Upper lobe of right lung (tissue), 1 donor: ENCODE data around the gene GPNMB. TPM values are rescaled to one million over a fixed set of nuclear protein-coding genes. Genes with fewer than 3 reads are reported as not detected.

Experiments used
- ATAC-seq: fragments of 200-7000 bp; cut with Tn5 transposase; one replicate; pipeline ENCODE4 v1.9.1; 2020; ENCODE audit warnings: mild to moderate bottlenecking, moderate library complexity
- DNase-seq: peaks from one replicate; pipeline ENCODE4 v3.0.0-alpha.2; 2020
- H3K27ac ChIP-seq: fragments of 200-600 bp; one replicate; pipeline ENCODE4 v1.8.0; 2022
- H3K27me3 ChIP-seq: fragments of 200-600 bp; one replicate; pipeline ENCODE4 v1.8.0; 2022; ENCODE audit warnings: mild to moderate bottlenecking
- H3K36me3 ChIP-seq: fragments of 200-600 bp; one replicate; pipeline ENCODE4 v1.8.0; 2022
- H3K4me1 ChIP-seq: fragments of 200-600 bp; one replicate; pipeline ENCODE4 v1.8.0; 2022
- H3K4me3 ChIP-seq: fragments of 200-600 bp; one replicate; pipeline ENCODE4 v1.8.0; 2022; ENCODE audit warnings: mild to moderate bottlenecking
- H3K9me3 ChIP-seq: fragments of 200-600 bp; one replicate; pipeline ENCODE4 v1.8.0; 2022
- CTCF ChIP-seq: fragments of 200-600 bp; IDR thresholded peaks from one replicate; pipeline ENCODE4 v1.8.0; 2022; ENCODE audit warnings: antibody characterized with exemption
- intact Hi-C: fragments of 100-400 bp; cut with DNase I; formaldehyde crosslinking; loops from one replicate; pipeline ENCODE4 v1.11.0; 2022
- total RNA-seq: library from RNA; stranded (reverse); fragmentation: NEBNext Ultra II Directional; extraction: Animal tissue kit (Norgen Biotek cat#: 25700); gene quantifications from one replicate; pipeline ENCODE4 v1.2.1, GENCODE V29; 2021
- donor health status: DM: no; HTN: yes; CAD: no; lungs with severe emphysema.

GPNMB gene
- total RNA-seq, 1 donor from 2014 or later, result 322 TPM

DNA sequence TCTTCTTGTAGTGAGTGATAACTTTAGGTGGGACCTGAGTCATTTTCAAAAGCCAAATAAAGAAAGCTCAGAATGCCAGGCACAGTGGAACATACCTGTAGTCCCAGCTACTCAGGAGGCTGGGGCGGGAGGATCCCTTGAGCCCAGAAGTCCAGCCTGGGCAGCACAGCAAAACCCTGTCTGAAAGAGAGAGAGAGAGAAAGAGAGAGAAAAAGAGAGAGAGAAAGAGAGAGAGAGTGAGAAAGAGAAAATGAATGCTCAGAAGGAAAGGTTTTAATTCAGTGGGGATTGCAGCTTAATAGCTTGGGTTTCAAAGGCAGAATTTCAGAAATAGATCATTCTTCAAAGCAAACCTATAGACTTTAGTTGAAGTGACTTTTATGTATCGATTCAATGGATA, 25.7 kb downstream of the GPNMB start:
- Histone ChIP-seq H3K4me3 (no peak overlapping the region), H3K27me3 (peaks cover 5% of the 10 kb centered on the region), H3K9me3 (no peaks in the 10 kb centered on the region), H3K4me1 (peaks cover 4% of the 10 kb centered on the region), H3K27ac (no peak overlapping the region), H3K36me3 (peaks cover 7% of the 10 kb centered on the region)
- no peak for TF ChIP-seq CTCF
- intact Hi-C loops, result no loop called here
- ATAC-seq (no peak), DNase-seq (no peak)

GRCh38 chr7:23273141-23273599, 26.6 kb downstream of the GPNMB start:
- Histone ChIP-seq H3K27me3 (peaks cover 5% of the 10 kb centered on the region), H3K4me1 (peaks cover 4% of the 10 kb centered on the region)
- ATAC-seq, result peak; percentile 99

GRCh38 chr7:23275912-23276311, 29.3 kb downstream of the GPNMB start:
- Histone ChIP-seq H3K27ac (no peak overlapping the region), H3K4me3 (no peak overlapping the region), H3K36me3 (no peaks in the 10 kb centered on the region), H3K27me3 (no peaks in the 10 kb centered on the region), H3K4me1 (peaks cover 4% of the 10 kb centered on the region), H3K9me3 (no peaks in the 10 kb centered on the region)
- no peak for DNase-seq
- TF ChIP-seq CTCF, result no peak
- no peak for ATAC-seq
- intact Hi-C loops, result no loop called here

More at GRCh38 chr7:23273141-23273599, 26.6 kb downstream of the GPNMB start:
- Histone ChIP-seq H3K9me3 (no peaks in the 10 kb centered on the region), H3K27ac (no peak overlapping the region), H3K36me3 (peaks cover 7% of the 10 kb centered on the region), H3K4me3 (peak overlapping the region; percentile 14)
- peak; percentile 95 for DNase-seq
- intact Hi-C loops, result no loop called here
- peak; percentile 78 for TF ChIP-seq CTCF

DNA sequence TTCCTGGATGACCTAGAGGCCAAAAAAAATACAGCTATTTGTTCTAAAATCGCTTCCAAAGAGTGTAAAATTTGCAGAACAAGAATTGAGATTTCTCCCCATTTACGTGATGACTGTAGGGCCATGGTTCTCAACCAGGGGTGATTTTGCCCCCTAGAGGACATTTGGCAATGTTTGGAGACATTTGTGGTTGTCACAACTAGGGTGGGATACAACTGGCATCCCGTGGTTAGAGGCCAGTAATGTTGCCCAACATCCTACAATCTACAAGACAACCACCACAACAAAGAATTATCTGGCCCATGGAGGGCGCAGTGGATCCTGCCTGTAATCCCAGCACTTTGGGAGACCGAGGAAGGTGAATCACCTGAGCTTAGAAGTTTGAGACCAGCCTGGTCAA, 29.8 kb downstream of the GPNMB start:
- no peak overlapping the region for H3K4me3 ChIP-seq
- ATAC-seq (no peak), DNase-seq (no peak)
- no peak overlapping the region for H3K27ac ChIP-seq
- no peaks in the 10 kb centered on the region for H3K36me3 ChIP-seq
- no peaks in the 10 kb centered on the region for H3K27me3 ChIP-seq
- no peak for TF ChIP-seq CTCF
- H3K4me1 ChIP-seq, result peaks cover 4% of the 10 kb centered on the region
- H3K9me3 ChIP-seq, result no peaks in the 10 kb centered on the region
- intact Hi-C loops, result no loop called here

- H3K4me1 ChIP-seq, result peaks cover 4% of the 10 kb centered on the region
- intact Hi-C loops, result no loop called here
Observed at GRCh38 chr7:23276947-23277346, 30.4 kb downstream of the GPNMB start.

More at GRCh38 chr7:23276947-23277346, 30.4 kb downstream of the GPNMB start:
- DNase-seq, result no peak
- ATAC-seq, result no peak
- H3K27me3 ChIP-seq, result no peaks in the 10 kb centered on the region
- no peaks in the 10 kb centered on the region for H3K36me3 ChIP-seq
- H3K4me3 ChIP-seq, result no peak overlapping the region
- no peak for TF ChIP-seq CTCF
- H3K9me3 ChIP-seq, result no peaks in the 10 kb centered on the region
- no peak overlapping the region for H3K27ac ChIP-seq
